Frontal cortex (tissue), 4 donors: ENCODE results near the gene INSR. TPM values are rescaled to one million over a fixed set of nuclear protein-coding genes. Genes with fewer than 3 reads are reported as not detected.
"Not testable (repeated sequence)": the region's sequence is repeated elsewhere in the genome, so short reads cannot be mapped to it uniquely, and the experiment has no call there.

ENCODE experiments used
- DNase-seq, 2 donors: peaks; one replicate each; pipeline ENCODE4 v3.0.0; 2012; ENCODE audit warnings: low spot score in 2 of 2
- FAIRE-seq: peaks from 2 replicates; lab custom pipeline; 2012; peaks lifted over from hg19 to GRCh38; lab: Jason Lieb, UNC
- total RNA-seq: library from RNA; depleted of rRNA; stranded (reverse); fragments of >200 nt; gene quantifications from one replicate; pipeline ENCODE4 v1.2.3, GENCODE V29; 2014
- donor health status: control.
- donor health status: control.
- donor health status: control.

The INSR gene
- total RNA-seq, 1 donor from 2014 or later = 93.3 TPM

GRCh38 chr19:7067122-7067521 is 227.1 kb downstream of the INSR start:
- FAIRE-seq, DNase-seq: not testable (repeated sequence)

GRCh38 chr19:7063764-7064418 is 230.3 kb downstream of the INSR start:
- FAIRE-seq (no peak), DNase-seq (no peak)

- no peak for FAIRE-seq
- DNase-seq = no peak
These were observed 230.9 kb downstream of the INSR start for GRCh38 chr19:7063339-7063738.

Other genes starting within 250 kb of the INSR start
- gene MBD3L2, start 245.1 kb downstream of the INSR start, total RNA-seq = not detected
- not detected for gene MBD3L3, start 235.7 kb downstream of the INSR start, total RNA-seq
- gene ZNF557, start 224.7 kb downstream of the INSR start, total RNA-seq = 53.0 TPM
- 26.1 TPM for gene ARHGEF18, start 54.5 kb upstream of the INSR start, total RNA-seq
- 1.2 TPM for gene PEX11G, start 194.6 kb upstream of the INSR start, total RNA-seq
- gene ZNF358, start 221.7 kb upstream of the INSR start, total RNA-seq = 10.6 TPM
- 7.7 TPM for gene MCOLN1, start 228.2 kb upstream of the INSR start, total RNA-seq
- gene PNPLA6, start 241.3 kb upstream of the INSR start, total RNA-seq = 45.2 TPM